Dendritic cell treated with granulocyte-macrophage colony-stimulating factor and Interleukin-4, amounts not matched to agents 40 ng/mL and 50 ng/mL, for 4 days (primary cell): ENCODE results near the gene HTRA2.

ENCODE experiments used
- H3K27ac Mint-ChIP-seq: one replicate; pipeline ENCODE4 v1.8.0; 2022; ENCODE audit warnings: mild to moderate bottlenecking, mixed read lengths
- H3K27me3 Mint-ChIP-seq: one replicate; pipeline ENCODE4 v1.8.0; 2022; ENCODE audit warnings: mild to moderate bottlenecking, mixed read lengths
- H3K36me3 Mint-ChIP-seq: one replicate; pipeline ENCODE4 v1.8.0; 2022; ENCODE audit warnings: low read depth, mixed read lengths
- H3K4me1 Mint-ChIP-seq: one replicate; pipeline ENCODE4 v1.8.0; 2022; ENCODE audit warnings: low read depth, mixed read lengths
- H3K4me3 Mint-ChIP-seq: one replicate; pipeline ENCODE4 v1.8.0; 2022; ENCODE audit warnings: mild to moderate bottlenecking, moderate library complexity, mixed read lengths
- H3K9me3 Mint-ChIP-seq: one replicate; pipeline ENCODE4 v1.8.0; 2022; ENCODE audit warnings: mixed read lengths
- intact Hi-C: fragments of 100-400 bp; cut with micrococcal nuclease; formaldehyde crosslinking; loops from one replicate; pipeline ENCODE4 v1.15.0; 2022

HTRA2 gene

DNA sequence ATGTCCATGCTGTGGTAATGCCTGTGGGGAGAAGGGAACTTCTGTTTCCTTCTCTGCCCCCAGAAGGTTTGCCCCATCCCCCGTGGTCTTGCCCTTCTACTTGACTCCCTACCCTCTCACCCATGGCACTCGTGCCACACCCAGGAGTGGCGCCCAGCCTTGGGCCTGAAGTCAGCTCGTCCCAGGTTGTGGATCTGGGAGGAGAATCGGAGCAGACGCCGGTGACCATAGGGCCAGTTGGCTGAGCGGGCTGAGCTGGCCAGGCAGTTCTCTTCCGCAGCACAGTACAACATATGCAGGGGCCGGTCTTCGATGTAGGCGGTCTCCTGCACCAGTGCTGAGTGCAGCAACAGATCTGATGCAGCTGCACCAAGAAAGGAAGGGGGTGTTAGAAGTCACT, 4.7 kb downstream of the HTRA2 start:
- intact Hi-C loops = loop anchor here (5.0 kb wide), 3 partner anchors 37 to 282 kb away; partner anchors contain the start of gene LBX2
- peaks cover 24% of the 10 kb centered on the region for H3K4me1 Mint-ChIP-seq
- H3K27ac Mint-ChIP-seq = no peak overlapping the region
- peaks cover 2% of the 10 kb centered on the region for H3K27me3 Mint-ChIP-seq
- peaks cover 50% of the 10 kb centered on the region for H3K36me3 Mint-ChIP-seq
- H3K4me3 Mint-ChIP-seq = no peak overlapping the region
- H3K9me3 Mint-ChIP-seq = no peaks in the 10 kb centered on the region

- no peak overlapping the region for H3K4me3 Mint-ChIP-seq
Measured at GRCh38 chr2:74535440-74535965, 5.8 kb downstream of the HTRA2 start.

GRCh38 chr2:74536166-74536950, 6.6 kb downstream of the HTRA2 start:
- no peaks in the 10 kb centered on the region for H3K9me3 Mint-ChIP-seq
- no peak overlapping the region for H3K27ac Mint-ChIP-seq
- H3K36me3 Mint-ChIP-seq = peaks cover 43% of the 10 kb centered on the region
- peaks cover 2% of the 10 kb centered on the region for H3K27me3 Mint-ChIP-seq
- intact Hi-C loops = no loop called here
- peaks cover 19% of the 10 kb centered on the region for H3K4me1 Mint-ChIP-seq
- no peak overlapping the region for H3K4me3 Mint-ChIP-seq

More at GRCh38 chr2:74535440-74535965, 5.8 kb downstream of the HTRA2 start:
- Mint-ChIP-seq H3K9me3 (no peaks in the 10 kb centered on the region), H3K36me3 (peaks cover 50% of the 10 kb centered on the region), H3K27me3 (peaks cover 2% of the 10 kb centered on the region), H3K4me1 (peaks cover 27% of the 10 kb centered on the region), H3K27ac (no peak overlapping the region)
- intact Hi-C loops = no loop called here

DNA sequence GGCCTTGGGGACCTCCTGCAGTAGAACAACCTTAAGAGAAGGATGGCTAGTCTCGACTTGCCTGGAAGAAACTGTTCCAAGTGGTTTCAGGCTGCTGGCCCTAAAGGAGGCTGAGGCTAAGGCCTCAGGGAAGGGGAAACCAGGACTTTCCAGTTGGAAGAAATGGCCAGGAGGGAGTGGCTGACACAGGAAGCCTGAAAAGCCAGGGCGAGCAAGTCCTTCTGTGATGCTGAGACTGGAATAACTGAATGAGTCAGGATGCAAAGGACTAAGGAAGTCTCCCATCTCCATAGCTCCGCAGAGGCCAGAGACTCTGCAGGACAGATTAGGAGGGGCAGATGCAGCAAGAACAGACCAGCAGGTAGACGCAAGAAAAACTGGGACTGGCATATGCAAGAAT, 7.4 kb downstream of the HTRA2 start:
- intact Hi-C loops = no loop called here
- Mint-ChIP-seq H3K27ac (no peak overlapping the region), H3K4me3 (no peak overlapping the region), H3K36me3 (peaks cover 40% of the 10 kb centered on the region), H3K27me3 (peaks cover 2% of the 10 kb centered on the region), H3K4me1 (peaks cover 11% of the 10 kb centered on the region), H3K9me3 (no peaks in the 10 kb centered on the region)

- Mint-ChIP-seq H3K4me3 (no peak overlapping the region), H3K9me3 (no peaks in the 10 kb centered on the region), H3K27me3 (peaks cover 2% of the 10 kb centered on the region), H3K27ac (no peak overlapping the region), H3K36me3 (peaks cover 29% of the 10 kb centered on the region), H3K4me1 (peaks cover 9% of the 10 kb centered on the region)
- intact Hi-C loops = no loop called here
Measured at GRCh38 chr2:74538881-74539339, 9.2 kb downstream of the HTRA2 start.

- Mint-ChIP-seq H3K4me1 (peaks cover 9% of the 10 kb centered on the region), H3K27ac (no peak overlapping the region), H3K27me3 (peaks cover 2% of the 10 kb centered on the region), H3K9me3 (no peaks in the 10 kb centered on the region), H3K4me3 (no peak overlapping the region), H3K36me3 (peaks cover 18% of the 10 kb centered on the region)
- intact Hi-C loops = no loop called here
Measured at GRCh38 chr2:74540291-74540690, 10.6 kb downstream of the HTRA2 start.

DNA sequence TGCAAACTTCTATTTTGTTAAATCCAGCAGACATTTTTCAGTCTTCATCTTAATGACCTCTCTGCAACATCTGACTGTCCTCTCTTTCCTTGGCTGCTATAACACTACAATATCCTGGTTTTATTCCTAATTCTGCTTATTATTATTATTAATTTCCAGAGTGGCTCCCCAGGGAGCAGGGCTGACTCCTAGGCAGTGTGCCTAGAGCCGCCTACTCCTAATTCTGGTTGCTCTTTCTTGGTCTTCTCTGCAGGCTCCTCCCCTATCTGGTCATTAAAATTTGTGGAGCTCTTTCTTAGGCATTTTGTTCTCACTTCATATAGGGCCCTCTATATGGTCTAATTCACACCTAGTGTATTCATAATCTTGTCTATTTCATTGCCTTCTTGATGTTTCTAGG, 13.2 kb downstream of the HTRA2 start:
- Mint-ChIP-seq H3K4me1 (peaks cover 9% of the 10 kb centered on the region), H3K27me3 (peaks cover 2% of the 10 kb centered on the region), H3K27ac (no peak overlapping the region), H3K4me3 (no peak overlapping the region), H3K36me3 (peaks cover 11% of the 10 kb centered on the region), H3K9me3 (no peaks in the 10 kb centered on the region)
- intact Hi-C loops = no loop called here

DNA sequence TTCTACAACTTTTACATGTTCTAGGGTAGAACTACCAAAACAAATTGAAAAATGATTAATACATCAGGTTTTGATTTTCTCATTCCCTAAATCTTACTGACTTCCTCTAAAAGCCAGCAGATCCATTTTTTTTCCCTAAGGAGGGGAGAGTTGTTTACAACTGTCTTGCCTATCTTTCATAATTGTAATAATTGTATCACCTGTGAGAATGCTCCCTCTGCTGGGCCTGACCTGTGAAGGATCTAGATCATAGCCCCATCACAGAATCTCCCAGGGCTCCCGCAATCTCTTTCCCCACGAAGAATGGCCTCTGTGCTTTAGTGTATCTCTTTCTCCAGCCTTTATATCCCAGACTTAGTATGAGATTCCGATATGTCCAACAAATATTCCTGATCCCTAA, 14.9 kb downstream of the HTRA2 start:
- H3K9me3 Mint-ChIP-seq = no peaks in the 10 kb centered on the region
- intact Hi-C loops = no loop called here
- H3K27ac Mint-ChIP-seq = no peak overlapping the region
- H3K4me3 Mint-ChIP-seq = no peak overlapping the region
- peaks cover 13% of the 10 kb centered on the region for H3K4me1 Mint-ChIP-seq
- H3K36me3 Mint-ChIP-seq = peaks cover 17% of the 10 kb centered on the region
- H3K27me3 Mint-ChIP-seq = no peaks in the 10 kb centered on the region

- intact Hi-C loops = no loop called here
- H3K4me3 Mint-ChIP-seq = no peak overlapping the region
Measured at GRCh38 chr2:74546004-74546403, 16.3 kb downstream of the HTRA2 start.

GRCh38 chr2:74548285-74548899, 18.7 kb downstream of the HTRA2 start:
- Mint-ChIP-seq H3K4me3 (peak overlapping the region; percentile 84), H3K27ac (peak overlapping the region; percentile 79), H3K36me3 (peaks cover 38% of the 10 kb centered on the region), H3K4me1 (peaks cover 47% of the 10 kb centered on the region), H3K27me3 (no peaks in the 10 kb centered on the region), H3K9me3 (no peaks in the 10 kb centered on the region)
- intact Hi-C loops = loop anchor here (2.0 kb wide), 1 partner anchor 38 kb away; no protein-coding TSS in a partner anchor

More at GRCh38 chr2:74546004-74546403, 16.3 kb downstream of the HTRA2 start:
- peaks cover 31% of the 10 kb centered on the region for H3K36me3 Mint-ChIP-seq
- H3K27ac Mint-ChIP-seq = no peak overlapping the region
- no peaks in the 10 kb centered on the region for H3K9me3 Mint-ChIP-seq
- peaks cover 26% of the 10 kb centered on the region for H3K4me1 Mint-ChIP-seq
- no peaks in the 10 kb centered on the region for H3K27me3 Mint-ChIP-seq

- intact Hi-C loops = loop anchor here (2.0 kb wide), 1 partner anchor 38 kb away; no protein-coding TSS in a partner anchor
- Mint-ChIP-seq H3K27ac (peak overlapping the region; percentile 79), H3K9me3 (no peaks in the 10 kb centered on the region), H3K36me3 (peaks cover 38% of the 10 kb centered on the region), H3K4me3 (peak overlapping the region; percentile 84), H3K27me3 (no peaks in the 10 kb centered on the region), H3K4me1 (peaks cover 52% of the 10 kb centered on the region)
Measured at GRCh38 chr2:74548900-74549826, 19.4 kb downstream of the HTRA2 start.

DNA sequence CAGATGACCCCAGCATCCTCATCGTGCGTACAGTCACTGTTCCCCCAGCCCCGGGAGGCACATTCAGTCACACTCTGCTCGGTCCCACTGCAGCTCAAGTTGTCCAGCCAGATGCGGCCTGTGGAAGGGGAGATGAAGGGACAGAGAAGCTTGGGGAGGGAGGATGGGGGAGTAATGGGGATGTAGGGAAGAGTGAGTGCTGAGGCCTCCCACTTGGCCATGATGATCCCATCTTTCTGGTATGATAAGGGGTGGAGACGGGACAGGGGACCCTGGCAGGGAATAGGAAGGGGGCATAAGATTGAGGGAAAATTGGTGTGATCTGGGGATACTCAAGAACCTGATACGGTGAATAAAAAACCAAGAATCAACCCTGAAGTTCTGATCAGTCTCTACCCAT, 20.5 kb downstream of the HTRA2 start:
- Mint-ChIP-seq H3K36me3 (peaks cover 47% of the 10 kb centered on the region), H3K4me3 (peak overlapping the region; percentile 84), H3K4me1 (peaks cover 52% of the 10 kb centered on the region), H3K9me3 (no peaks in the 10 kb centered on the region), H3K27ac (no peak overlapping the region), H3K27me3 (no peaks in the 10 kb centered on the region)
- intact Hi-C loops = no loop called here

DNA sequence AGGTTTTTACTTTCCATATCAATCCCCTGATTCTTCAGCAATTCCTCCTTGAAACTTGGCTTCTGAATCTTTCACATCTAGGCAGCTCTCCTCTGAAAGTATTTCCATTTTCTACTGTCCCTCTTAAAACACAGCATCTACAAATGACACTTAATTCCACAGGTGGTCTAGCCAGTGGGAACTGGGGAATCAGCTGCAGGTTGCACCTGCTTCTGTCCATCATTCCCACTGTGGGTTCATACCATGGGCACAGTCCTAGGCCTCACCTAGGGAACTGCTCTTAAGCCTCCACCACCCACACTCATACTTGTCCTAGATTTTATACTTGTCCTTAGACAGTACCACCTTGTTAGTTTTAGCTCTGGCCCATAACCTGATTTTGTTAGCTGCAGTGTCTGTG, 21.8 kb downstream of the HTRA2 start:
- Mint-ChIP-seq H3K9me3 (no peaks in the 10 kb centered on the region), H3K27me3 (no peaks in the 10 kb centered on the region), H3K4me3 (no peak overlapping the region), H3K27ac (peak overlapping the region; percentile 16), H3K36me3 (peaks cover 60% of the 10 kb centered on the region), H3K4me1 (peaks cover 60% of the 10 kb centered on the region)
- intact Hi-C loops = no loop called here
